K562 (cell line): ENCODE data around the gene KRT6C.

ENCODE experiments used
- CLOCK ChIP-seq: fragments of 250-450 bp; sonication (Bioruptor Pico); IDR thresholded peaks from 2 replicates; pipeline ENCODE4 v1.4.0; 2020; ENCODE audit warnings: mild to moderate bottlenecking, moderate library complexity, borderline replicate concordance
- EZH2 ChIP-seq: IDR thresholded peaks from 2 replicates; pipeline ENCODE4 v1.6.1; 2012; ENCODE audit warnings: low read depth, mild to moderate bottlenecking, inconsistent platforms, low read length, borderline replicate concordance
- FOS ChIP-seq: IDR thresholded peaks from 3 replicates; pipeline ENCODE4 v1.6.1; 2011; ENCODE audit not compliant: insufficient read length; ENCODE audit errors: extremely low read depth
- POLR2A ChIP-seq: fragments of 450-650 bp; conservative IDR thresholded peaks from 2 replicates; pipeline ENCODE4 v1.6.1; 2016
- TCF7 ChIP-seq: sonication (generic); IDR thresholded peaks from 2 replicates; pipeline ENCODE4 v1.6.1; 2016; ENCODE audit warnings: antibody characterized with exemption, borderline replicate concordance
- TF ChIP-seq, protein P1 (sequence below): sonication (generic); formaldehyde crosslinking; IDR thresholded peaks from 2 replicates; pipeline ENCODE4 v1.8.0; 2022; ENCODE audit warnings: missing genetic modification reagents, mild to moderate bottlenecking, moderate library complexity, borderline replicate concordance

DNA sequence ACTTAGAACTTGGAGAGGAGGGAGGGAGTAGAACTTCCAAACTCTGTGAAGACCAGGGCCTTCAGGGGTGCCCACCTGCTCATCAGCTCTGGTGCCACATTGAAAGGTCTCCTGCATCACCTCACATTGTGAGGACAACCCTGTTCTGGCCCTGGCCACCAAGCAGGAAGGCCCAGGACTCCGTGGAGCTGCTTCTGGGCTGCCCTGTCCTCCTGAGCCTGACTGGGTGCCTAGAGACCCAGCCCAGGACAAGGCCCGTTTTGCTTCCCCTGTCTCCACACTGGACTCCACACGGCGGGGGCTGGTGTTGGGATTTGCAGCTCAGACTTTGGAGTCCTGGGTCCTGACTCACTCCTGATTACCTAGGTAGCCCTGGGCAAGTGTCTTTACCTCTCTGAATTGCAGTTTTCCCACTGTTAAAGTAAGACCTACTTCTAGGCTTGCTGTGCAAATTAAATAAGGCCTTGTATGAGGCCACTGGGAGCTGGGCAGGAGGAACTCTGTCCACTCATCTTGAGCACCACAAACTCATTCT lies 55.0 kb downstream of the KRT6C start:
- TF ChIP-seq FOS, result no peak
- TF ChIP-seq POLR2A, result no peak
- no peak for TF ChIP-seq TCF7
- TF ChIP-seq EZH2, result no peak
- TF ChIP-seq CLOCK, result no peak
- TF ChIP-seq, protein P1, sequence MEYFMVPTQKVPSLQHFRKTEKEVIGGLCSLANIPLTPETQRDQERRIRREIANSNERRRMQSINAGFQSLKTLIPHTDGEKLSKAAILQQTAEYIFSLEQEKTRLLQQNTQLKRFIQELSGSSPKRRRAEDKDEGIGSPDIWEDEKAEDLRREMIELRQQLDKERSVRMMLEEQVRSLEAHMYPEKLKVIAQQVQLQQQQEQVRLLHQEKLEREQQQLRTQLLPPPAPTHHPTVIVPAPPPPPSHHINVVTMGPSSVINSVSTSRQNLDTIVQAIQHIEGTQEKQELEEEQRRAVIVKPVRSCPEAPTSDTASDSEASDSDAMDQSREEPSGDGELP, result no peak
